Measurements from ENCODE around the gene MMAB. TPM values are rescaled to one million over a fixed set of nuclear protein-coding genes. Genes with fewer than 3 reads are reported as not detected.

The MMAB gene
- total and polyA plus RNA-seq, 2 of the 13 experiments (the other 11 are each of a cell fraction or from before 2014, with no cell fraction given), result 26.1 to 77.3 TPM

DNA sequence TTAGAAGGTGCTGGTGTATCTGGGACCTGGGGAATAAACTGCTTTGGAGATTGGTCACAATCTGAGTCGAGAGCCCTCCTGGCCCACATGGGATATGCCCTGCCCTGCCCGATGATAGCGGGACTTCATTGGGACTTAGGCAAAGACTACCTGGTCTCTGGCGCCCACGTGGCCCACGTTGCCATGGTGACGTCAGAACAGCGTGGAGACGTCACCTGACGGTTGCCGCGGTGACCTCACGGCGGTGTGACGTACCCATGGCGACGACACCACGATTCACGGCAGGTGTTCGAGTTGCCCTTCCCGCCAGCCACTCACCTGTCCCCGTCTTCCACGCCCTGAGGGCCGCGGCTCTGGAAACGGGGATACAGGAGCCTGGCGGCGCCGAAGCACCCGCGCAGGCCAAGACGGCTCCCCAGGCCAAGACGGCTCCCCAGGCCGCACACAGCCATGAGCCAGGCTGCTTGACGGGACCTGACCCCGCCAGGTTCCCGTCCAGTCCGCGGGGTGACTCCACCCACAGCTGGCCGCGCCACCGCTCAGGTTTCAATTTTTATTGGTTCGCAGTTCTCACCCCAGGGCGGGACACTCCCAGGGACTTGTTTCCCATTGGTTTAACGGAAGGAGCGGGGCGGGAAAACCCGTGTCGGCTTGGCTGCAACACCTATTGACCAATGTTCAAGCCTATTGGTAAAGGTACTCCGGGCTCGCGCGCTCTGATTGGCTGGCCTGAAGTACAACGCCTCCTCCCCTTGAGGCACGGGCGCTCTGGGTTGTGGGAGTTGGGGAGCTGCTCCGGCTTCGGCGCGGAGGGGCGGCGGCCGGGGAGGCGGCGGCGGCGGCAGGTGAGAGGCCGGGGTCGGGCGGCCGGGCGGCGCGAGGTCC lies at the start of gene MMAB, which contains the start of gene MVK (continued):
- TF ChIP-seq DMTF1 (CRISPR knock-in tag; IDR thresholded peaks at IDR 0.05) (no peak), REPIN1 (CRISPR knock-in tag; IDR thresholded peaks at IDR 0.05; ENCODE audit: borderline replicate concordance, low read depth) (peak; percentile 76), SNAI1 (CRISPR knock-in tag; IDR thresholded peaks at IDR 0.05; ENCODE audit: borderline replicate concordance) (no peak), ZNF33B (CRISPR knock-in tag; IDR thresholded peaks at IDR 0.05) (no peak), ZNF10 (CRISPR knock-in tag; IDR thresholded peaks at IDR 0.05; ENCODE audit: borderline replicate concordance, low read depth) (0 out of 2 replicates have a peak, but pooled peaks have one; percentile 62), ZNF496 (CRISPR knock-in tag; IDR thresholded peaks at IDR 0.05; ENCODE audit: insufficient replicate concordance) (no peak), ZMYM4 (CRISPR knock-in tag; IDR thresholded peaks at IDR 0.05) (peak; percentile 84)
- TF ChIP-seq, protein P1, sequence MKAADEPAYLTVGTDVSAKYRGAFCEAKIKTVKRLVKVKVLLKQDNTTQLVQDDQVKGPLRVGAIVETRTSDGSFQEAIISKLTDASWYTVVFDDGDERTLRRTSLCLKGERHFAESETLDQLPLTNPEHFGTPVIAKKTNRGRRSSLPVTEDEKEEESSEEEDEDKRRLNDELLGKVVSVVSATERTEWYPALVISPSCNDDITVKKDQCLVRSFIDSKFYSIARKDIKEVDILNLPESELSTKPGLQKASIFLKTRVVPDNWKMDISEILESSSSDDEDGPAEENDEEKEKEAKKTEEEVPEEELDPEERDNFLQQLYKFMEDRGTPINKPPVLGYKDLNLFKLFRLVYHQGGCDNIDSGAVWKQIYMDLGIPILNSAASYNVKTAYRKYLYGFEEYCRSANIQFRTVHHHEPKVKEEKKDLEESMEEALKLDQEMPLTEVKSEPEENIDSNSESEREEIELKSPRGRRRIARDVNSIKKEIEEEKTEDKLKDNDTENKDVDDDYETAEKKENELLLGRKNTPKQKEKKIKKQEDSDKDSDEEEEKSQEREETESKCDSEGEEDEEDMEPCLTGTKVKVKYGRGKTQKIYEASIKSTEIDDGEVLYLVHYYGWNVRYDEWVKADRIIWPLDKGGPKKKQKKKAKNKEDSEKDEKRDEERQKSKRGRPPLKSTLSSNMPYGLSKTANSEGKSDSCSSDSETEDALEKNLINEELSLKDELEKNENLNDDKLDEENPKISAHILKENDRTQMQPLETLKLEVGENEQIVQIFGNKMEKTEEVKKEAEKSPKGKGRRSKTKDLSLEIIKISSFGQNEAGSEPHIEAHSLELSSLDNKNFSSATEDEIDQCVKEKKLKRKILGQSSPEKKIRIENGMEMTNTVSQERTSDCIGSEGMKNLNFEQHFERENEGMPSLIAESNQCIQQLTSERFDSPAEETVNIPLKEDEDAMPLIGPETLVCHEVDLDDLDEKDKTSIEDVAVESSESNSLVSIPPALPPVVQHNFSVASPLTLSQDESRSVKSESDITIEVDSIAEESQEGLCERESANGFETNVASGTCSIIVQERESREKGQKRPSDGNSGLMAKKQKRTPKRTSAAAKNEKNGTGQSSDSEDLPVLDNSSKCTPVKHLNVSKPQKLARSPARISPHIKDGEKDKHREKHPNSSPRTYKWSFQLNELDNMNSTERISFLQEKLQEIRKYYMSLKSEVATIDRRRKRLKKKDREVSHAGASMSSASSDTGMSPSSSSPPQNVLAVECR (CRISPR knock-in tag; IDR thresholded peaks at IDR 0.05; ENCODE audit: borderline replicate concordance), result peak; percentile 99
- TF ChIP-seq, protein P2, sequence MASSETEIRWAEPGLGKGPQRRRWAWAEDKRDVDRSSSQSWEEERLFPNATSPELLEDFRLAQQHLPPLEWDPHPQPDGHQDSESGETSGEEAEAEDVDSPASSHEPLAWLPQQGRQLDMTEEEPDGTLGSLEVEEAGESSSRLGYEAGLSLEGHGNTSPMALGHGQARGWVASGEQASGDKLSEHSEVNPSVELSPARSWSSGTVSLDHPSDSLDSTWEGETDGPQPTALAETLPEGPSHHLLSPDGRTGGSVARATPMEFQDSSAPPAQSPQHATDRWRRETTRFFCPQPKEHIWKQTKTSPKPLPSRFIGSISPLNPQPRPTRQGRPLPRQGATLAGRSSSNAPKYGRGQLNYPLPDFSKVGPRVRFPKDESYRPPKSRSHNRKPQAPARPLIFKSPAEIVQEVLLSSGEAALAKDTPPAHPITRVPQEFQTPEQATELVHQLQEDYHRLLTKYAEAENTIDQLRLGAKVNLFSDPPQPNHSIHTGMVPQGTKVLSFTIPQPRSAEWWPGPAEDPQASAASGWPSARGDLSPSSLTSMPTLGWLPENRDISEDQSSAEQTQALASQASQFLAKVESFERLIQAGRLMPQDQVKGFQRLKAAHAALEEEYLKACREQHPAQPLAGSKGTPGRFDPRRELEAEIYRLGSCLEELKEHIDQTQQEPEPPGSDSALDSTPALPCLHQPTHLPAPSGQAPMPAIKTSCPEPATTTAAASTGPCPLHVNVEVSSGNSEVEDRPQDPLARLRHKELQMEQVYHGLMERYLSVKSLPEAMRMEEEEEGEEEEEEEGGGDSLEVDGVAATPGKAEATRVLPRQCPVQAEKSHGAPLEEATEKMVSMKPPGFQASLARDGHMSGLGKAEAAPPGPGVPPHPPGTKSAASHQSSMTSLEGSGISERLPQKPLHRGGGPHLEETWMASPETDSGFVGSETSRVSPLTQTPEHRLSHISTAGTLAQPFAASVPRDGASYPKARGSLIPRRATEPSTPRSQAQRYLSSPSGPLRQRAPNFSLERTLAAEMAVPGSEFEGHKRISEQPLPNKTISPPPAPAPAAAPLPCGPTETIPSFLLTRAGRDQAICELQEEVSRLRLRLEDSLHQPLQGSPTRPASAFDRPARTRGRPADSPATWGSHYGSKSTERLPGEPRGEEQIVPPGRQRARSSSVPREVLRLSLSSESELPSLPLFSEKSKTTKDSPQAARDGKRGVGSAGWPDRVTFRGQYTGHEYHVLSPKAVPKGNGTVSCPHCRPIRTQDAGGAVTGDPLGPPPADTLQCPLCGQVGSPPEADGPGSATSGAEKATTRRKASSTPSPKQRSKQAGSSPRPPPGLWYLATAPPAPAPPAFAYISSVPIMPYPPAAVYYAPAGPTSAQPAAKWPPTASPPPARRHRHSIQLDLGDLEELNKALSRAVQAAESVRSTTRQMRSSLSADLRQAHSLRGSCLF (CRISPR knock-in tag; IDR thresholded peaks at IDR 0.05; ENCODE audit: borderline replicate concordance), result no peak; the same call in 1 of the 2 replicates
- TF ChIP-seq, protein P3, sequence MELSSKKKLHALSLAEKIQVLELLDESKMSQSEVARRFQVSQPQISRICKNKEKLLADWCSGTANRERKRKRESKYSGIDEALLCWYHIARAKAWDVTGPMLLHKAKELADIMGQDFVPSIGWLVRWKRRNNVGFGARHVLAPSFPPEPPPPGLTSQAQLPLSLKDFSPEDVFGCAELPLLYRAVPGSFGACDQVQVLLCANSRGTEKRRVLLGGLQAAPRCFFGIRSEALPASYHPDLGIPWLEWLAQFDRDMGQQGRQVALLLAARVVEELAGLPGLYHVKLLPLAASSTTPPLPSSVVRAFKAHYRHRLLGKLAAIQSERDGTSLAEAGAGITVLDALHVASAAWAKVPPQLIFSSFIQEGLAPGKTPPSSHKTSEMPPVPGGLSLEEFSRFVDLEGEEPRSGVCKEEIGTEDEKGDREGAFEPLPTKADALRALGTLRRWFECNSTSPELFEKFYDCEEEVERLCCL (CRISPR knock-in tag; IDR thresholded peaks at IDR 0.05; ENCODE audit: borderline replicate concordance), result 0 out of 2 replicates have a peak, but pooled peaks have one; percentile 56
- TF ChIP-seq, protein P4, sequence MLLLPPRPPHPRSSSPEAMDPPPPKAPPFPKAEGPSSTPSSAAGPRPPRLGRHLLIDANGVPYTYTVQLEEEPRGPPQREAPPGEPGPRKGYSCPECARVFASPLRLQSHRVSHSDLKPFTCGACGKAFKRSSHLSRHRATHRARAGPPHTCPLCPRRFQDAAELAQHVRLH (CRISPR knock-in tag; IDR thresholded peaks at IDR 0.05; ENCODE audit: borderline replicate concordance, low read depth), result 0 out of 2 replicates have a peak, but pooled peaks have one; percentile 56

Measured in HepG2 (cell line).